Activated CD8-positive, alpha-beta memory T cell treated with anti-CD3 and anti-CD28 coated beads, Interleukin-2, amount 50 U/mL, for 24 hours (primary cell): ENCODE results near the gene NRP1.

Source experiments
- DNase-seq: peaks from one replicate; pipeline ENCODE4 v3.0.0-alpha.2; 2020; ENCODE audit errors: extremely low read depth

NRP1 gene

DNA sequence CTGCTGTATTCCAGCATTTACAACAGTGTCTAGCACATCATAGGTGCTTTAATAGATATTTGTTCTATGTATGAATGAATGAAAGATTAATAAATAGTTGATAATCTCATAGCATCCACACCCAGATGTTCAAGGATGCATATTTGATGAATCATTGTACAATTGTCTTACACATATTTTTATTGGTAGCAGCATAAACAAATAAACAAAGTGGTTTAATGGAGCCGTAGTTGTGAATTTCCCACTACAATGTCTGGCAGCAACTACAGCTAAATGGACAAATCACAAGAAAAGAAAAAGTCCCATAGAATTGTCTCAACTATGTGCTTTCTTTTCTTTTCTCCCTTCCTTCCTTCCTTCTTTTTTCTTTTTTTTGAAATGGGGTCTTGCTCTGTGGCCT is 150.8 kb downstream of the NRP1 start:
- no peak for DNase-seq

GRCh38 chr10:33180921-33181320 is 153.5 kb downstream of the NRP1 start:
- no peak for DNase-seq

- DNase-seq, result no peak
Observed at GRCh38 chr10:33180390-33180789, 154.1 kb downstream of the NRP1 start.

DNA sequence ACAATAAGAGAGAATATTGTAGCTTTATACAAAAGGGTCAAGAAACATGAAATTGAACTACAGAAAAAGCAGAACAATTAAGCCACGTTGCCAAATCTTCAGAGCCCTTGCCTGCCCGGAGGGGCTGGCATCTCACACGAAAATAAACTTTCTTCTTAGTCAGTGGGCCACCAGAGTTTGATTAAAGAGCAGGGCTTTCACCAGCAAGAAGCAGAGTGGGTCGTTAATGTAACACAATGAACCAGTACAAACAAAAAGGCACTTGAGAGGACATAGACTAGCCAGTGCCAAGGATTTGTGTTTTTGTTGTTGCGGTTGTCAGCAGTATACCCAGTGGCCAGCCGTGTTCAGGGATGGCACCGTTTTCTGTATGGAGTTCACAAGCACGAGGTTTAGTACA is 155.4 kb downstream of the NRP1 start:
- DNase-seq, result no peak

- no peak for DNase-seq
Observed at GRCh38 chr10:33178026-33178755, 156.3 kb downstream of the NRP1 start.

GRCh38 chr10:33176688-33177087 is 157.8 kb downstream of the NRP1 start:
- no peak for DNase-seq

DNA sequence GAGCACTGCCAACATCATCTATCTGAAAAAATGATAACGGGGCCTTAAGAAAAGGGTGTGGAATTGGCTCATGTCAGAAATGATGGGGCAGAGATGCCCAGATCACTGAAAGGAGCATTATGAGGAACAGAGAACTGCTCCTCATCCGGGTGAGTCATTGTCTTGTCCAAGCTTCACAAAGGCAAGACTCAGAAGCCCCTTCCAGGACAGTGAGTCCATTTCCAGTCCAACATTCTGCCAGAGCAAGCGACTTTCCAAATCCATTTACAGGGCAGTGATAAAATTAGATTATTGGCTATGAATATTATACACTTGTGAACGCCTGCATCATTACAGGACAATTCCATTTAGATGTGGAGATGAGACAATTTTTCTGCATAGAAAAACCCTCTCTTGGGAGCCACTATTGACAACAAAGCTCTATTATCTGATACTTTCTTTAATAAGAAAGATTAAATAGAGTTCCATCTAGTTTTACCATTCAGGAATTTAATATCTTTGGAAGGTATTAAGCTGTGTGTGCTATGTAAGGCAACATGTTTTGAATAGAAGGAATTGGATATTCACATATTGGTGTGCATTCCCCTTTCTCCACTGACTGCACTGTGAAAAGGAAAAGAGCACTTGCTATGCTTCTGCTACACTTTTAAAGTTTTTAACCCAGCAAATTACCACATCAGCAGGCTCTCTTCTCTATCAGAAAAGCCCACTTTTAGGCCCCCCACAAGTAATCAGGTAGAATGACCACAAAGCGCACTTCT is 159.6 kb downstream of the NRP1 start:
- no peak for DNase-seq

DNA sequence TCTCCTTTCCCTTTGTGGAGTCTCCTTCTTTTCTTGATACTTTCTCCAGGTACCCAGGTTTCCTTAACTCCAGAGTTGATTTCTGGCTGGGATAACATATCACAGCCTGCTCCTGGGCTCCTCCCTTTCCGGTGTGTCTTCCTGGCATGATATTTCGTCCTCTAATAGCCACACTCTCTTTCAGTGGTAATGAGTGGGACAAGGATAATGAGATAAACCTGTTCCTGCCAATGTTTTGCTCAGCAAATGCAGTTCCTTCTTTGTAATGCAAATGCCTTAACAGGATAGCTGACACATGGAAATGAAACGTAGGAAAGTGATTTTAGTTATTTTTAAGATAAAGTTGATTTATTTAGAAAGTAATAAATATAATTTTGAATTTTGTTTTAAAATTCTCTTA is 168.6 kb downstream of the NRP1 start:
- DNase-seq, result no peak

- no peak for DNase-seq
Observed at GRCh38 chr10:33164060-33164709, 170.3 kb downstream of the NRP1 start.

DNA sequence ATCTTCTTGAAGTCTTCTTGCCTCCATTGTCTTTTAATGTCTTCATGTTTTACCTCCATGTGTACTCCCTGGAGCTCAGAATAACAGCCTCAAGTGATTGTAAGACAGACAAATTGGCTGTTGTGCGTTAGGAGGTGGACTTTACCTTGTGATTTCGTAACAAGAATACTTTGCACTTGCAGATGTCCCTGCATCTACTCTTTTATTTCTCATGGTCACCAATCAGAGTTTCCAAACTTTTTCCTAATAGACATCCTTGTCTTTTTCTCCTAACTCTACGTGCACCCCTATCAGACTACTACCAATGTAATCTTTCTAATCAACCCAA is 172.3 kb downstream of the NRP1 start:
- DNase-seq, result no peak

- DNase-seq, result no peak
Observed at GRCh38 chr10:33161550-33162247, 172.8 kb downstream of the NRP1 start.

DNA sequence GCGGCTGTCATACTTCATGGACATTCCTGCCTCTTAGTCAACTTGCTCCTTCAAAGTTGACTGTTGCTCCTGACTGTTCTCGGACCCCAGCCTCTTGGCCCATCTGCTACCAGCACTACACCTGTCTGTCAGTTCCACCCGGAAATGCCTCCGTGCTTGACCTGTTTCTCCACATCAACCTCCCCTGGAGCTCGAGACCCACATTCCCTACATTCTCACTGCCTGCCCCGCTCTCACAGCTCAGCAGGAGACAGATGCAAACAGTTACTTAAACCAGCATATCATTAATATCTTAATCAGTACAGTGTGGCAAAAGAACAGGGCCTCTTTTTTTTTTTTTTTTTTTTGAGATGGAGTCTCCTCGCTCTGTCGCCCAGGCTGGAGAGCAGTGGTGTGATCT is 174.3 kb downstream of the NRP1 start:
- DNase-seq, result no peak

GRCh38 chr10:33157103-33157502 is 177.4 kb downstream of the NRP1 start:
- DNase-seq, result no peak

GRCh38 chr10:33155720-33156638 is 178.5 kb downstream of the NRP1 start:
- no peak for DNase-seq

GRCh38 chr10:33154590-33154989 is 179.9 kb downstream of the NRP1 start:
- DNase-seq, result no peak

DNA sequence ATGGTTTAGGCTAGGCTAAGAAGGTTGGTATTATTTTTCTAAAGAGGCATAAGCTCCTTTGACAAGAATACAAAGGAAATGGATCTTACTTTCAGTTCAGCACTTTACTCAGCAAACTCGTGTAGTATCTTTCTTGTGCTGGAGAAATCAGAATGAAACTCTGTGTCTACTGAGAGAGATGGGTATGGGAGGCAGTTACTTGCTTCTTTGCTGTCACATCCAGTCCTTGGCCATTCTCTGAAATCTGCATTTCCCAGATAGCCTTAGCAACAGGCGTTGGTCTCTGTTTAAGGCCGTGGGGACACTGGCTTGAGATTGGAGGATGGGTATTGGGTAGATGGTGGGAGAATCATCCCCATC is 180.5 kb downstream of the NRP1 start:
- DNase-seq, result no peak

GRCh38 chr10:33153251-33153967 is 181.1 kb downstream of the NRP1 start:
- DNase-seq, result no peak

DNA sequence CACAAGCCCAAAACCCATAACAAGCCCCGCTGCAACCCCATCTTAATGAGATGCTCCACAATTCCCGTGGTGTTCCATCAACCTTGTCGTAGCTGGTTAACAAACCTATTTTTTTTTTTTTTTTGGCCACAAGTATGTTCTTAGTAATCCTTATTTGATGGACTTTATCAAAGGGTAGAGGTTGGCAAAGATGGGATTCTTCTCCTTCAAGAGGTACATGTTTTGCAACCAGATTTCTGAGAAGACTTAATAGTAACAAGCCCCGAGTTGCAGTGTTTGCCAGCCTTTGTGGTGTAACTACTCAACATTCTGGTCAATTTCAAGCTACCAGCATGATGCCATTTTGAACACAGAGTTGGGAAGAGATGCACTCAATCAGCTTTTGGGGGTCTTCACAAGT is 181.7 kb downstream of the NRP1 start:
- DNase-seq, result no peak

GRCh38 chr10:33152146-33152545 is 182.3 kb downstream of the NRP1 start:
- no peak for DNase-seq

GRCh38 chr10:33151344-33151864 is 183.1 kb downstream of the NRP1 start:
- no peak for DNase-seq

GRCh38 chr10:33150889-33151288 is 183.6 kb downstream of the NRP1 start:
- no peak for DNase-seq
